Measurements from ENCODE around the gene ACSF3. TPM values are rescaled to one million over a fixed set of nuclear protein-coding genes. Genes with fewer than 3 reads are reported as not detected.
A peak's percentile ranks its signal among the peaks of the same experiment; 100 is the strongest.

Gene ACSF3
- total RNA-seq, 1 donor from 2014 or later = 25.8 TPM

DNA sequence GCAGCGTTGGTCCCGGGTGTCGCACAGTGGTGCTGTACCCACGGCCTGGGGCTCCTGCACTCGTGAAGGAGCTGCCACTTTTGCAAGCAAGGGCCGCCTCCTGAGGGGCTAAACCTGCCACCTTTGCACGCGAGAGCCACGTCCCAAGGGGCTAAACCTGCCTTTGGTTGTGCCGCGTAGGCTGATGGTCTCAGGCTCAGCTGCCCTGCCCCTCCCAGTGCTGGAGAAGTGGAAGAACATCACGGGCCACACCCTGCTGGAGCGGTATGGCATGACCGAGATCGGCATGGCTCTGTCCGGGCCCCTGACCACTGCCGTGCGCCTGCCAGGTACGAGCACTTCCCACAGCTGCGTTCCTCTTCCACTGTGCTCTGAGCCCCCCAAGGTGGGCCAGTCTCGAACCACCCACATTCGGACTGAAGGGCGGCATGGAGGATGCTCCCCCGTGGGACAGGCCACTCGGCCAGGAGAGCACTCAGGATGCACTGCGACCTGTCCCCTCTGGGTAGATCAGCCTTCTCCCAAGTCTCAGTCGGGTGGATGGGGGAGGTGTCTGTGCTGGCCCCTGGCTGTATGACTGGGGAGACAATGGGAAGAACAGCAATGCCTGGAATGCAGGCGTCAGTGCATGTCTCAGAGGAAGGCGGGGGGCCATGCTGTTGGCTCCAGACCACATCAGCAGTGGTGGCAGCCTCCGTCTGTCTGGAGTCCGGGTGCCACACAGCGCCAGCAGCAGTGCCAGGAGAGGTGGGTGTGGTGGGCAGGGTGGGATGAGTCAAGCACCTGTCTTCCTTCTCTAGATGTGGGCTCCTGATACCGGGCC, 20.7 kb downstream of the ACSF3 start:
- FAIRE-seq (no peak), DNase-seq (ENCODE audit: low read depth) (no peak)
- TF ChIP-seq, protein P1, sequence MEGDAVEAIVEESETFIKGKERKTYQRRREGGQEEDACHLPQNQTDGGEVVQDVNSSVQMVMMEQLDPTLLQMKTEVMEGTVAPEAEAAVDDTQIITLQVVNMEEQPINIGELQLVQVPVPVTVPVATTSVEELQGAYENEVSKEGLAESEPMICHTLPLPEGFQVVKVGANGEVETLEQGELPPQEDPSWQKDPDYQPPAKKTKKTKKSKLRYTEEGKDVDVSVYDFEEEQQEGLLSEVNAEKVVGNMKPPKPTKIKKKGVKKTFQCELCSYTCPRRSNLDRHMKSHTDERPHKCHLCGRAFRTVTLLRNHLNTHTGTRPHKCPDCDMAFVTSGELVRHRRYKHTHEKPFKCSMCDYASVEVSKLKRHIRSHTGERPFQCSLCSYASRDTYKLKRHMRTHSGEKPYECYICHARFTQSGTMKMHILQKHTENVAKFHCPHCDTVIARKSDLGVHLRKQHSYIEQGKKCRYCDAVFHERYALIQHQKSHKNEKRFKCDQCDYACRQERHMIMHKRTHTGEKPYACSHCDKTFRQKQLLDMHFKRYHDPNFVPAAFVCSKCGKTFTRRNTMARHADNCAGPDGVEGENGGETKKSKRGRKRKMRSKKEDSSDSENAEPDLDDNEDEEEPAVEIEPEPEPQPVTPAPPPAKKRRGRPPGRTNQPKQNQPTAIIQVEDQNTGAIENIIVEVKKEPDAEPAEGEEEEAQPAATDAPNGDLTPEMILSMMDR (IDR thresholded peaks at IDR 0.05; ENCODE audit: insufficient read depth, low read length, severe bottlenecking) = no peak
- Histone ChIP-seq H3K4me3 (ENCODE audit: low read depth, low read length) (no peak overlapping the region), H3K36me3 (ENCODE audit: control insufficient read depth, insufficient read depth, low read length) (peaks cover 17% of the 10 kb centered on the region), H3K27me3 (ENCODE audit: control insufficient read depth, insufficient read depth, low read length) (no peaks in the 10 kb centered on the region)

DNA sequence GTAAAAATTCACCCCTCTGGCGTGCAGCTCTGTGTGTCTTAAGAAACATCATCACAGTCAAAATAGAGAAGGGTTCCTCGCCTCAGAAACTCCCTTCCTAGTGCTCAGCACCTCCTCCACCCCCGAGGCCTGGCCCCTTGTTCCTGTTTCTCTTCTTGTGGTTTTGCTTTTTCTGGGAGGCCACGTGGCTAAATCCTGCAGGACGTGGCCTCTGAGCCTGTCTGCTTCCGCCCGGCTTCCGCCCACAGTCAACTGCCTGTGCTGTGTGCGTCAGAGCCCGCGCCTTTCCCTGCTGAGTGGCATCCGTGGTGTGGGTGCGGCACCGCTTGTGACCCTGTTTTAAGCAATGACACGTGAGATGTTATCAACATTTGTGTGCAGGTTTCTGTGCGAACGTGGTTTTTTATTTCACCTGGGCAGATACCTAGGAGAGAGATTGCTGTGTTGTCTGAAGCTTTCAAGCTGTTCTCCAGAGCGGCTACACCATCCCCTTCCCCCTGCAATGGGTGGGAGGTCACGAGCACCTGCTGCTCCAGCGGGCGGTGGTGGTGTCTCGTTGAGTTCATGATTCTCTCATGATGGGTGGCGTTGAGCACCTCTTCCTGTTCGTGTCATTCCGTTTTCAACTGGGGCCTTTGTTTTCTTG, 21.7 kb downstream of the ACSF3 start:
- DNase-seq (ENCODE audit: low read depth) = peak; percentile 39

GRCh38 chr16:89116341-89117226, 22.9 kb downstream of the ACSF3 start:
- FAIRE-seq (no peak), DNase-seq (ENCODE audit: low read depth) (no peak)
- Histone ChIP-seq H3K36me3 (ENCODE audit: control insufficient read depth, insufficient read depth, low read length) (peaks cover 21% of the 10 kb centered on the region), H3K27me3 (ENCODE audit: control insufficient read depth, insufficient read depth, low read length) (no peaks in the 10 kb centered on the region), H3K4me3 (ENCODE audit: low read depth, low read length) (no peak overlapping the region)
- TF ChIP-seq, protein P1 (IDR thresholded peaks at IDR 0.05; ENCODE audit: insufficient read depth, low read length, severe bottlenecking) = no peak

More for the DNA sequence above, 21.7 kb downstream of the ACSF3 start:
- FAIRE-seq = no peak
- Histone ChIP-seq H3K4me3 (ENCODE audit: low read depth, low read length) (no peak overlapping the region), H3K36me3 (ENCODE audit: control insufficient read depth, insufficient read depth, low read length) (peaks cover 17% of the 10 kb centered on the region), H3K27me3 (ENCODE audit: control insufficient read depth, insufficient read depth, low read length) (no peaks in the 10 kb centered on the region)
- TF ChIP-seq, protein P1 (IDR thresholded peaks at IDR 0.05; ENCODE audit: insufficient read depth, low read length, severe bottlenecking) = no peak

DNA sequence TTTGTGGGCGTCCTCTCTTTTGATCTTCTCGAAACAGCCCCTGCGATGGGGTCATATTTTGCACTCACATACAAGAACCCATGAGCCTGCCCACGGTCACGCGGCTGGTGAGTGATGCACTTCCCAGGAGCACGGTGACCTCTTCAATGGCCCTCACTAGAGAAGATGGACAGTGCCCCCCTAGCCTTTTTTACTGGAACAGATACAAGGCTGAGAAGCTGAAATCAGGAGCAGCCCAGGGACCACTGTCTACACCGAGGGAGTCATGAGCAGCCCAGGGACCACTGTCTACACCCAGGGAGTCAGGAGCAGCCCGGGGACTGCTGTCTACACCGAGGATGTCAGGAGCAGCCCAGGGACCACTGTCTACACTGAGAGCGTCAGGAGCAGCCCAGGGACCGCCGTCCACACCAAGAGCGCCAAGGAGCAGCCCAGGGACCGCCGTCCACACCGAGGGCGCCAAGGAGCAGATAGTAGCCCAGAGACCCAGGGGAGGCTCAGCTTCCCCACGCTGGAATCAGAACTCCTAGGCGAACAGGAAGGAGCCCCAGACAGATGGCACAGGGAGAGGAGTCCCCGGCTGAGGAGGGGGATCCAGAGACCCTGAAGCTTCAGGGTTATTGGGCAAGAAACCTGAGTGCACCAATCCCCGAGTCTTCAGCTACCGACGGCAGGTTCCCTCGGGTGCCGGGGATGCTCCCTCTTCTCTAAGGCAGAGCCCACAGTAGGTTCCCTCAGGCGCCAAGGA, 23.7 kb downstream of the ACSF3 start:
- Histone ChIP-seq H3K36me3 (ENCODE audit: control insufficient read depth, insufficient read depth, low read length) (peaks cover 18% of the 10 kb centered on the region), H3K4me3 (ENCODE audit: low read depth, low read length) (no peak overlapping the region), H3K27me3 (ENCODE audit: control insufficient read depth, insufficient read depth, low read length) (no peaks in the 10 kb centered on the region)
- TF ChIP-seq, protein P1 (IDR thresholded peaks at IDR 0.05; ENCODE audit: insufficient read depth, low read length, severe bottlenecking) = no peak
- no peak for FAIRE-seq
- DNase-seq (ENCODE audit: low read depth) = no peak

DNA sequence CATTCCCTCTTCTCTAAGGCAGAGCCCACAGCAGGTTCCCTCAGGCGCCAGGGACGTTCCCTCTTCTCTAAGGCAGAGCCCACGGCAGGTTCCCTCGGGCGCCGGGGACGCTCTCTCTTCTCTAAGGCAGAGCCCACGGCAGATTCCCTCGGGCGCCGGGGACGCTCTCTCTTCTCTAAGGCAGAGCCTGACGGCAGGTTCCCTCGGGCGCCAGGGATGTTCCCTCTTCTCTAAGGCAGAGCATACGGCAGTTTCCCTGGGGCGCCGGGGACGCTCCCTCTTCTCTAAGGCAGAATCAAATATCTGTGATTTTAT, 24.3 kb downstream of the ACSF3 start:
- peaks cover 15% of the 10 kb centered on the region for H3K36me3 ChIP-seq (ENCODE audit: control insufficient read depth, insufficient read depth, low read length)
- H3K27me3 ChIP-seq (ENCODE audit: control insufficient read depth, insufficient read depth, low read length) = no peaks in the 10 kb centered on the region
- DNase-seq (ENCODE audit: low read depth) = no peak
- no peak for FAIRE-seq
- TF ChIP-seq, protein P1 (IDR thresholded peaks at IDR 0.05; ENCODE audit: insufficient read depth, low read length, severe bottlenecking) = no peak
- no peak overlapping the region for H3K4me3 ChIP-seq (ENCODE audit: low read depth, low read length)
